GM18861 (cell line): ENCODE results near the gene GPR27.

Experiments used
- ATAC-seq: cut with Tn5 transposase; IDR thresholded peaks from one replicate; pipeline ENCODE4 v1.9.1; 2021; ENCODE audit not compliant: unreplicated experiment

The GPR27 gene, protein sequence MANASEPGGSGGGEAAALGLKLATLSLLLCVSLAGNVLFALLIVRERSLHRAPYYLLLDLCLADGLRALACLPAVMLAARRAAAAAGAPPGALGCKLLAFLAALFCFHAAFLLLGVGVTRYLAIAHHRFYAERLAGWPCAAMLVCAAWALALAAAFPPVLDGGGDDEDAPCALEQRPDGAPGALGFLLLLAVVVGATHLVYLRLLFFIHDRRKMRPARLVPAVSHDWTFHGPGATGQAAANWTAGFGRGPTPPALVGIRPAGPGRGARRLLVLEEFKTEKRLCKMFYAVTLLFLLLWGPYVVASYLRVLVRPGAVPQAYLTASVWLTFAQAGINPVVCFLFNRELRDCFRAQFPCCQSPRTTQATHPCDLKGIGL

DNA sequence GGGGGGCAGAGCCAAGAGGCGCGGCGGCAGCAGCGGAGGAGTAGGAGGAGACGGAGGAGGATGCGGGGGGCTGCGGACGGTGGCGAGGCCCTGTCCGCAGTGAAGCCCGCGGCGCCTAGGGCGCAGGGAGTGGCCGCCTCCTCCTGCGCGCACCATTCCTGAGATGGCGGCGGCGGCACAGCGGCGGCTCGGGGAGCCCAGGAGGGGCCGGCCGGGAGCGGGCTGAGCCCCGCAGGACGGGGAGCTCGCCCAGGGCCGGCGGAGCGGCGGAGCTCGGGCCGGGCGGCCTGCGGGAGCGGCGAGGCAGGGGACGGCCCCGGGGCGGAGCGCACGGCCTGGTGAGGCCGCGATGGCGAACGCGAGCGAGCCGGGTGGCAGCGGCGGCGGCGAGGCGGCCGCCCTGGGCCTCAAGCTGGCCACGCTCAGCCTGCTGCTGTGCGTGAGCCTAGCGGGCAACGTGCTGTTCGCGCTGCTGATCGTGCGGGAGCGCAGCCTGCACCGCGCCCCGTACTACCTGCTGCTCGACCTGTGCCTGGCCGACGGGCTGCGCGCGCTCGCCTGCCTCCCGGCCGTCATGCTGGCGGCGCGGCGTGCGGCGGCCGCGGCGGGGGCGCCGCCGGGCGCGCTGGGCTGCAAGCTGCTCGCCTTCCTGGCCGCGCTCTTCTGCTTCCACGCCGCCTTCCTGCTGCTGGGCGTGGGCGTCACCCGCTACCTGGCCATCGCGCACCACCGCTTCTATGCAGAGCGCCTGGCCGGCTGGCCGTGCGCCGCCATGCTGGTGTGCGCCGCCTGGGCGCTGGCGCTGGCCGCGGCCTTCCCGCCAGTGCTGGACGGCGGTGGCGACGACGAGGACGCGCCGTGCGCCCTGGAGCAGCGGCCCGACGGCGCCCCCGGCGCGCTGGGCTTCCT lies at the start of gene GPR27:
TSS of gene GPR27 (plus strand) at position 155 of the 909 bp plus-strand sequence. CDS start at position 350, 195 bp downstream.
- no peak for ATAC-seq

DNA sequence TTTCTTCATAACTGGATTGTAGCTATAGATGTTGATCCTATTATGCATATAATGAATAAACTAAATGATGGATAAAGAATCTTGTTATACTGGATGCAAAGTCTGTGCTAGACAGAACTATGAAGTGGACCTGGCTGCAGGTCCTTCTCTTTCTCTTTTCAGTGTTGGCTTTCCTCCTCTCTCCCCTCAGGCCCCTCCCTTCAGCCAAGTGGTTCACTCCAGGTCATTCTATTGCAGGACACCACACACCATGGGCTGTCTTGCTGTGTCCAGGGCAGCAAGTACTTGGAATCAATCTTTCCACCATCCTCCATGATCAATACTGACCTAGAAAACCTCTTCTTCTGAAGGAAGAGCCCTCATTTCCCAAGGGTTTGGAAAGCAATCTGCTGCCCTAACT lies 48.7 kb upstream of the GPR27 start:
- ATAC-seq = no peak

DNA sequence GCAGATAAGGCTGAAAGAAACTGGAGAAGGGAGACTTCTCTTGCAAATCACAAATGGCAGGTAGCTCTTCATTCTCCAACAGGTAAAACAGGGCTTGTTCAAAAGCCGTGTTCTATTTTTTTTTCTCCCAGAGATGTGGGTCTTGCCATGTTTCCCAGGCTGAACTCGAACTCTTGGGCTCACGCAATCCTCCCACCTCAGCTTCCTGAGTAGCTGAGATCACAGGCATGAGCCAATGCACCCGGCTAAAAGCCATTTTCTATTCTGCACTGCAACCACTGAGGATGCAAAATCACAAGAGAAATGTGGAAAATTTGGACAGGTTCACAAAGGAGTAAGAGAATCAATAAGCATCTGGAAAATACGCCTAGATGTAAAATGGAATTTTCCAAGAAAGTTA lies 48.0 kb upstream of the GPR27 start:
- no peak for ATAC-seq

DNA sequence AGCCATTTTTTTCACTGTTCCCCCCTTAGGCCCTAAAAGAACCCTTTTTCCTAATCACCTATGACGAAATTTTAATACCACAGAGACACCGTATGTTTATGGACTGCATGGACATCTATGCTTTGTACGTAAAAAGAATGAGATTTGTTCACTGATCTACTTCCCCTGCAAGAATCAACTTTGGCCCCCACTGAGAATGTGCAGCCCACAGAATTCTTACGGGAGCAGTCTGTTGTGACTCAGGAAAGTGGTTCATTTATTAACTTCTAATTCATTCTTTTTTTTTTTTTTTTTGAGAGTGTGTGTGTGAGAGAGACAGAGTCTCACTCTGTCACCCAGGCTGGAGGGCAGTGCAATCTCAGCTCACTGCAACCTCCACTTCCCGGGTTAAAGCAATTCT lies 46.1 kb upstream of the GPR27 start:
- ATAC-seq = no peak

DNA sequence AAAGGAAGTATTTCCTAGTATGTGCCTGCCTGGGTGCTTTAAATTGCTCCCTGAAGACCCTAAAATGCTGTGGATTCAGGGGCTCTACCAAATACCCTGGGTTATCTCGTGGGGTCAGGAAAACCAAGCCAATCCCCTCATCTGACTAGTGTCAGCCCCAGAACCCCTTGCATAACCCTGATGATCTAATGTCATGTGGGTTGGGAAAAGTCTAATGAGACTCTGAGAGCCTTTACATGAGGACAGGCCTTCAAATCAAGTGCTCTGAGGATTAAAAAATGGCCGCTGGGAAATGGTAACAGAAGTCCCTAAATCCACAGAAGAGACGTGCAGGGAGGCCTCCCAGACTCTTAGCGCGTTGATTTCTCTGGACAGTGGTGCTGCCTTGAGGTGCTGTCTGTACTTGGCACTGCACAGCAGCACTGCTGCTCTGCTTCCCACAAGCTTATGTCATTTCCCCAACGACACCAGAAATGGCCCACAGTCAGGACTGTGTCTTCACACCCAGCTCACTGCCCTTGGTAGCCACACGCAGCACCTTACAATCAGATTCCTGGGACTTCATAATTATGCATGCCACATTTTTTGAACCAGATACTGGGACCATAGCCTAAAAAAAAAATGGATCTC lies 45.1 kb upstream of the GPR27 start:
- no peak for ATAC-seq

DNA sequence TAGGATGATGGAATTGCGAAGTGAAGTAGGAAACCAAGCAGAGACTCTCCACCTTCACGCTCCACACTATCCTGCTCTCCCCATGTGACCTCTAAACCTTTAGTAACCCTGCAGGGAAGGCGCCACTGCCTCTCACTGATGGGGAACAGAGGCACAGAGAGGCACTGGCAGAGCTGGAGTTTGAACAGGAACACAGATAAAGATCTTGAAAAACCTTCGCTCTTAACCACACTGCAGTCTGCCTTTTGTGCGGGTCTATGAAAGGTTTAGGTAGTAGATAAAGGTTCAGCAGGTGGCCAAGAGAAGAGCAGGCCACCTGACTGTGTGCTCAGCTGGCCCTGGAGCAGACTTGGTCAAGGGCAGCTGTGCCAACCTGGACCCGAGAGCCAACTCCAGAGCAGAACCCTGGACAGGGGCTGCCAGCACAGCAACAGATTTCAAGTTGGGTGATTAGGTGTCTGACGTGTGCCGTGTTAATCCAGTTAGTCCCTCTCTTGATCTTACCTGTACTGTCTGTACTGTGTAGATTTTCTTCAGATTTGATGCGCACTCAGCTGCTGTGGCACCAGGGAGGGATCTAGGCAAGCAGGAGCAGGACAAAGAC lies 43.6 kb upstream of the GPR27 start:
- ATAC-seq = no peak

DNA sequence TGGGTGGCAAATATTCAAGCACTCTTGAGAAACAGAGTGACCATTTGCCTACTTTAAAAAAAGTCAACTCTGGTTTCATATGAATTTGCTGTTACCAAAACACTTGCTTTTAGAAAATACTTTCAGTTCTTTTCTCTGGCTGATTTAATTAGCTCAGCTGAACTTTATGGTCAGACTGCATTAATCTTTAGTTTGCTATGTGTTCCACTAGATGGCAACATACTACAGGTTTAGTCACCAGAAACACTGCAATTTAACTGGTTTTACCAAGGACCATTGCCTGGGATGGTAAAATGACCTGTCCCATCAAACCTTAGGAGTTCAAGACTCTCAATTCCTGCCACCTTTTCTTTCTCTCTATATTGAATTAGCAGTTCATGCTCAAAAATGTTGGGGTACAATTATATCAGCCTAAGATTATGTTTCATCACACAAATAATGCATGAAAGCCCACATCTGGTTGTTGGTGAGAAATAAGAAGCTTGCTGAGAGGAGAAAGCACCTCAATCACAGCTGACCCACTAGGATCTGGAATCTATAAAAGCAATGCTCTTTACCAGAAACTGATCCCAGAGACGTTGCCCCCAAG lies 42.7 kb upstream of the GPR27 start:
- peak; percentile 90 for ATAC-seq

DNA sequence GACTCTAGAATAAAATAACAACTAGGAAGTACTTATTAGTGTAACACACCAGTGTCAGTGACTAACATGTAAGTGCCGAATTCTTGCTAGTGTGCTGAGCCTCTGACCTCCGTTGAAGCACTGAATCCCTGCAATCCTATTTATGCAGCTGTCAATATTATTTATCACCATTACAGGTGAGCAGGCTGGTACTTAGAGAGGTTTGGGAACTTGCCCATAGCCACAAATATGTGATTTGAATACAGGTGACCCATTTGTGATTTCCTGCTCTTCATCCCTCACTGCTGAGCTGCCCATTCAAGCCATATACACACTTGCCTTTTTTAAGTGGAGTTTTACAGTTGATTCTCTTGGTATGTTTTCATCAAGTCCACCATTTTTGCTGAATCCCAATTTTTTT lies 40.6 kb upstream of the GPR27 start:
- no peak for ATAC-seq

DNA sequence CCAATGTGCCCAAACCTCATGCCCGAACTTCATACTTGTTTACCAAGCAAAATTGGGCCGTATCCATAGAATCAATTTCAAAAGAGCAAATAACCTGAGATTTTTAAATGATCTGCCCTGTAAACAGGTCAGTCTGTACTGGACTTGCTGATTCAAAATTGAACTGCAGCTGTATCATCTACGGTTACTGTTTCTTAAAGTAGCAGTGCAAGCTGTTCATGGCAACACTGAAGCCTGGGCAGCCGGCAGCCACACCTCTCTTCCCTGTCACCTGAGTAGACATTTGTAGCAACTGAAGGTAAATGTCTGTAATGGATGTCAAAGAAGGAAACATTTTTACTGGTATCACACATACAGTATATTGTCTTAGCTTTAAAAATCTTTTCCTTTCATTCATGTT lies 39.1 kb upstream of the GPR27 start:
- ATAC-seq = no peak

DNA sequence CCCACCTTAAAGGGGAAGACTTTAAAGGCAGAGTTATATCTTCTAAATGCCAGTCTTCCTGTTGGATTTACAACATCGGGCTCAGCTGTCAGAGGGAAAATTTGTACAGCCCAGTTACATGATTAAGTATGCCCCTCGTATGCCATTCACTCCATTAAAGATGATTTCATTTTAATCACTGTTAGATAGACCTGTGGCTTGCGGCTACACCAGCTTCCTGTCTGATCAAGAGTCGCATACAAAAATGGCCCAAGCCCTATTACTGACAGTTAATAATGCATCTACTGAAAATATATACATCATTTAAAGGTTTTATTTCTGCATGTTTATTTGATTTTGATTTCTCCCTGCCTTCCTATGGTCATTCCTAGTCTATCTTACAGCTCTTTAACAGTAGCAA lies 35.6 kb upstream of the GPR27 start:
- no peak for ATAC-seq

DNA sequence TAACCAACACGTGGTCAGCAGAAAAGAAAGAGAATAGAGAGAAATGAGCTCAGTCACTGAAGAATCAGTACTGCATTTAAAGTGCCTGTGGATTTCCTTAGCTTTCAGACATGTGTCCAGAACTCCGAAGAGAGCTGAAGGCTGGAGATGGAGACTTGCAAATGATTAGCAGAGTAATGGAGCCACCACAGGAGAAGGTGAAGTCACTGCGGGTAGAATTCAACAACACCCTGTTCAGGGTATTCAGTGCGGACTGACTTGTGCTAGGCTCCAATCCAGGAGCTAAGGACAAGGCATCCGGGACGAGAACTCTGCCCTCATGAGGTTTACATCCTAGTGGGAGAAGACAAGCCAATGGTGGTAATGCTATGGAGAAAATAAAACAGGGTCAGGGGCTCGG lies 32.7 kb upstream of the GPR27 start:
- no peak for ATAC-seq

DNA sequence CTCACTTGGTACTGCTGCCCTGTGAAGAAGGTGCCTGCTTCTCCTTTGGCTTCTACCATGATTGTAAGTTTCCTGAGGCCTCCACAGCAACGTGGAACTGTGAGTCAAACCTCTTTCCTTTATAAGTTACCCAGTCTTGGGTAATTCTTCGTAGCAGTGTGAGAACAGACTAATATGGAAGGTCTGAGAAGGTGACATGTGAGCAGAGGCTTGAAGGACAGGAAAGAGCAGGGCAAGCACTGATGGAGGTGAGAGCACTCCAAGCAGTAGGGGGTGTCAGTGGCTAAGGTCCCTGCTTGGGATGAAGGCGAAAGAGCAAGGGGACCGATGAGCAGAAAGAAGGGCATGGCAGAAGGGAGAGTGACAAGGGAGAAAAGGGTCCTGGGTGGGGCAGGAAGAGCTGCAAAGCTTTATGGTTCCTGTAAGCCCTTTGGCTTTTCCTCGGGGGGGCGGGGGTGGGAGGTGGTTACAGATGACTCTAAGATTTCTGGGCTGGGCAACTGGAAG lies 32.0 kb upstream of the GPR27 start:
- no peak for ATAC-seq

DNA sequence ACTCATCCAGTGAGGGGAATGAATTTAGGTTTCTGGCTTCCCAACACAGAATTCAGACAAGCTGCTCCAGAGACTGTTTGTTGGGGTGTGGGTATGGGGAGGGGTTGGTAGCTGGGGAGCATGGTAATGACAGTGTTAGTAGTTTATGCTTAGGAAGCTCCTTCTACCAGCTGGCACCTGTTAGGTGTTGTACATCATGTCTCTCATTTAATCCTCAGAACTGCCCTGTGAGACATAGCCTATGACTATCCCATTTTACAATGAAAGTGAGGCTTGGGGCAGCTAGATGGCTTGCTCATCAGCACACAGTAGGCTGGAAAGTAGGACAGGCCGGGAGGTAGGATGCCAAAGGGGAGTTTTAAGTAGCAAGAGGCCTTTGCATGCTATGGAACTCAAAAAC lies 31.0 kb upstream of the GPR27 start:
- no peak for ATAC-seq

DNA sequence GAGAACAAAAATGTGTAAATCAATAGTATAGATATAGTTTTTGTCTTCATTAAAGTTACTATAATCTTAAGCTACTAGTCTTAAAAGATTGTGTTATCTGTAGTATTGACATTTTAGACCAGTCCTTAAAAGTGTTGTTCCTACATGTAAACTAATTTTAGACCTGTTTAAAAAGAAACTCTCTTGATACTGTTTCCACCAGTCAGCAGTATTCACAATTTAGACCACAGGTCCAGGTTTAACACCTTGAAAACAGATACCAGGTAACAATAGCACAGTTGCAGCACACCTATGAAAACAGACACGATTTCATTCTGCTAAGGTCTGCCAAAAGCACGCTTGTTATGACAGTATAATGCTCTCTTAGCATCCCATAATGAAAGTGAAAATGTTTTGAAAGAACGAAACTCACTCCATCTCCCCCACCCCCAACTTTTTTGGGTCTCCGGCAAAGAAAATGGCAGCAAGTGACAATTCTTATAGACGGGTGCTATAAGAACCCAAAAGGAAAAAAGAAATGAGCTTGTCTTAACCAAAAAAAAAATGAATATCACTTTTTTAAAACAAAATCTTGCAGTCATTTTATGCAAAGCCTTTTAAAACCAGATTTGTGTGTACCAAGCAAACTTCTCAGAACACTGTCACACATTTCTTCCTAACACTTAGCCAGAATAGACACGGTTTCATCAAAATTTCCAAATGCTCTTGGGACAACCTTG lies 30.0 kb upstream of the GPR27 start:
- ATAC-seq = peak; percentile 44

DNA sequence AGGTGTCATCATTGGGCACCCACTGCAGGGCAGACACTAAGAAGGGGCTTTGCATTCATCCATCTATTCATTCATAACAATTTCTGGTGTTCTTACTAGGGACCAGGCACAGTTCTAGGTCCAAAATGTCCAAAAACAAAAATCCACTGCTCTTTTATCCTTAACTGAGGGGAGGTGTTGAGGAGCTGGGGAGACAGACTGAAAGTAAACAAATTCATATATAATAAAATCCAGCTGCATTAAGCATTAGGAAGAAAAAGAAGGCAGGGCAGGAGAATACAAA lies 29.5 kb upstream of the GPR27 start:
- no peak for ATAC-seq

DNA sequence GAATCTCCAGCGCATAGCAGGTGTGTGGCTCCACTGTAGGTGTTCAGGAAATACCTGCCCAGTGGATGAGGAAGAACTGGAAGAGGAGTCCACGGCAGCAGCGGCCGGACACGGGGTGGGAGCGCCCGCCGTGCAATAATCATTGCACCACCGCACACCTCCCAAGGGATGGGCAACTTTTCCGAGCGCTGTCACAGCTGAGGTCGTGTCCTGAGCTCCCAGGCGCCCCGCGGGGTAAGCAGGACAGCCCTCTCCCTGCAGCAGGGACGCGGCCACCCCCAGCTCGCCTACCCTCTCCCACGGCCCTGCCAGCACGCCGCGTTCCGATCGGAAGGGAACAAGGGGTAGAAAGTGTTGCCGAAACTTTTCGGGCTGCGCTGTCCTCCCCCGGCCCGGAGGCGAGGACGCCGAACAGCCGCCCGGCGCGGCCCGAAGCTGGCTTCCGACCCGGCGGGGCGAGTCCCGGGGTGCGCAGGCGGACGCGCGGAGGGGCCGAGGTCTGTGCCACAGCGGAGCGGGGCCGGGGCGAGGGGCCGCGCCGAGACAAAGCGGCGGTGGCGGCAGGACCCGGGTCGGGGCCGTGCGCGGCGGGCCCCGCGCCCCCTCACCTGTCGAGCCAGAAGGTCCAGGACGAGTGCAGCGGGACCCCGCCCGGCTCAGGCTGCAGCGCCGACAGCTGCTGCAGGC lies 28.9 kb upstream of the GPR27 start:
- no peak for ATAC-seq

DNA sequence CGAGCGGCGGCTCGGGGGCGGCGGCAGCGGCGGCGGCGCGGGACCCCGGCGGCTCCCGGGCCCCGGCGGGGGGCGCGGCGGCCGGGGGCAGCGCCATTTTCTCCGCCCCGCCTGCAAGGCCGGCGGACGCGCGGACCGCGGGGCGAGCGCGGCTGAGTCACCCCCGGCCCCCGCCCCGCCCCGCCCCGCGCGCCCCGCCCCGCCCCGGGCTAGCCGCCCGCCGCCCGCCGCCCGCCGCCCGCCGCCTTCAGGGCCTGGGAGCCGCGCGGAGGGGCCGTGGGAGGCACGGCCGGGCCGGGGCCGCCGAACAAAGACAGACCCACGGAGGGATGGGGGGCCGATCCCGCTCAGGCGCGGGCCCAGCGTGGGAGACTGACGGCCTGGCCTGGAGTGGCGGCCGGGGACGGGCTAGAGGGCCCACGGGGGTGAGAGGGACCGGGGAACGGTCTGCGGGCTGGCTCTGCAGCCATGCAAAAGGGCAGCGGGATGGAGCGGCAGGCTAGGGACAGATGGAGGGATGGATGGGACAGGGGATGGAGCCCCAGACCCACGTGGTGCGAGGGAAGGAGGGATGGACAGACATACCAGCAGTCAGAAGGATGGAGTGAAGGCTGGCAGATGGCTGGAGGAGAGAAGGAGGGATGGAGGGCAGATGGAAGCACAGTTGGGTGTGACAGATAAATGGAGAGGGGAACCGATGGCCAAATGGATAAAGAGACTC lies 28.2 kb upstream of the GPR27 start, which contains the start of gene EIF4E3:
TSS of gene EIF4E3 (minus strand) at position 132 of the 721 bp plus-strand sequence. CDS start at position 97, 35 bp downstream.
- no peak for ATAC-seq

DNA sequence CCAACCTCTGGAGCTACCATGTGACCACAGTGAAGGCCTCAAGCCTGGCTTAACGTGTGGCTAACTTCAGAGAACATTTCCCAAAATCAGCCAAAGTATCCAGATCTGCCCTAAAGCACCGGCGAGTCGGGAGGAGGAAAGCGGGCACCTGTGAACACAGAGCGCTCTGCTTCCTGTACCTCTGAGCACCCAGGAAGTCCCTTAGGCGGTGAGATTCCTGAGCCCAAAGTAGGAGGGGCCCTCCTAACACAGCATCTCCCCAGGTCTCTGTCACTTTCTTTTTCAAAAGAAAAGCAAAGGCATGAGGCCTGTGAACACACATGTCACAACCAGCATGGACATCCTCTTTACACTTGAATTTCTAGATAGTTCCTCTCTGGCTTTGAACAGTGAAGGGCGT lies 27.5 kb upstream of the GPR27 start:
- no peak for ATAC-seq
